H9 (cell line): ENCODE measurements around the gene ZNF512B. TPM values are rescaled to one million over a fixed set of nuclear protein-coding genes. Genes with fewer than 3 reads are reported as not detected.

ENCODE experiments used
- DNase-seq: peaks from one replicate; pipeline ENCODE4 v3.0.0-alpha.2; 2017
- H2AFZ ChIP-seq: one replicate; pipeline ENCODE4 v1.6.1; 2013; ENCODE audit warnings: mild to moderate bottlenecking, low read length, control low read depth, moderate library complexity
- H2AK5ac ChIP-seq: 2 replicates; pipeline ENCODE4 v1.6.1; 2013; ENCODE audit warnings: low read length, control low read depth, mixed read lengths; ENCODE audit not compliant: insufficient read length
- H2BK120ac ChIP-seq: one replicate; pipeline ENCODE4 v1.6.1; 2013; ENCODE audit warnings: low read depth, mild to moderate bottlenecking, low read length, control low read depth, inconsistent platforms; ENCODE audit not compliant: poor library complexity, severe bottlenecking
- H2BK12ac ChIP-seq: 2 replicates; pipeline ENCODE4 v1.6.1; 2013; ENCODE audit warnings: low read length, control low read depth, mixed read lengths, low read depth; ENCODE audit not compliant: insufficient read length
- H2BK15ac ChIP-seq: 2 replicates; pipeline ENCODE4 v1.6.1; 2013; ENCODE audit warnings: low read depth, low read length, control low read depth
- H2BK20ac ChIP-seq: one replicate; pipeline ENCODE4 v1.6.1; 2013; ENCODE audit warnings: low read depth, mild to moderate bottlenecking, low read length, control low read depth, inconsistent platforms; ENCODE audit not compliant: poor library complexity, severe bottlenecking
- H2BK5ac ChIP-seq: 2 replicates; pipeline ENCODE4 v1.6.1; 2013; ENCODE audit warnings: low read length, control low read depth, mixed read lengths; ENCODE audit not compliant: insufficient read length
- H3K14ac ChIP-seq: 2 replicates; pipeline ENCODE4 v1.6.1; 2013; ENCODE audit warnings: low read length, control low read depth; ENCODE audit not compliant: insufficient read depth
- H3K18ac ChIP-seq: 2 replicates; pipeline ENCODE4 v1.6.1; 2013; ENCODE audit warnings: low read depth, mild to moderate bottlenecking, mixed read lengths, low read length, control low read depth; ENCODE audit not compliant: insufficient read length
- H3K23ac ChIP-seq: 2 replicates; pipeline ENCODE4 v1.6.1; 2013; ENCODE audit warnings: low read length, control low read depth, mixed read lengths, low read depth; ENCODE audit not compliant: insufficient read length
- H3K23me2 ChIP-seq: 2 replicates; pipeline ENCODE4 v1.6.1; 2013; ENCODE audit warnings: low read depth, mild to moderate bottlenecking, mixed read lengths, low read length, control low read depth; ENCODE audit not compliant: insufficient read length, poor library complexity, severe bottlenecking
- H3K27ac ChIP-seq: 2 replicates; pipeline ENCODE4 v1.5.1; 2013; ENCODE audit warnings: low read length, control low read depth, mixed read lengths, low read depth; ENCODE audit not compliant: insufficient read length
- H3K27me3 ChIP-seq: 2 replicates; pipeline ENCODE4 v1.6.1; 2013; ENCODE audit warnings: low read length, control low read depth, inconsistent platforms; ENCODE audit not compliant: insufficient read depth
- H3K4ac ChIP-seq: 2 replicates; pipeline ENCODE4 v1.6.1; 2013; ENCODE audit warnings: low read depth, mild to moderate bottlenecking, control low read depth, inconsistent platforms, low read length, moderate library complexity
- H3K4me1 ChIP-seq: 2 replicates; pipeline ENCODE4 v1.6.1; 2013; ENCODE audit warnings: low read length, control low read depth, inconsistent platforms; ENCODE audit not compliant: insufficient read depth
- H3K4me2 ChIP-seq: 2 replicates; pipeline ENCODE4 v1.6.1; 2013; ENCODE audit warnings: low read length, control low read depth, mixed read lengths; ENCODE audit not compliant: insufficient read length, insufficient read depth
- H3K56ac ChIP-seq: 2 replicates; pipeline ENCODE4 v1.6.1; 2013; ENCODE audit warnings: low read depth, mild to moderate bottlenecking, mixed read lengths, low read length, control low read depth; ENCODE audit not compliant: insufficient read length
- H3K79me1 ChIP-seq: 2 replicates; pipeline ENCODE4 v1.6.1; 2013; ENCODE audit warnings: low read depth, mild to moderate bottlenecking, moderate library complexity, low read length, control low read depth, inconsistent platforms; ENCODE audit not compliant: insufficient read depth, poor library complexity, severe bottlenecking
- H3K79me2 ChIP-seq: 2 replicates; pipeline ENCODE4 v1.6.1; 2013; ENCODE audit warnings: low read length, control low read depth, inconsistent platforms; ENCODE audit not compliant: insufficient read depth
- H3K9ac ChIP-seq: 2 replicates; pipeline ENCODE4 v1.6.1; 2013; ENCODE audit warnings: low read length, control low read depth, mixed read lengths; ENCODE audit not compliant: insufficient read length; ENCODE audit errors: extremely low read depth
- H3K9me3 ChIP-seq: one replicate; pipeline ENCODE4 v1.6.1; 2013; ENCODE audit warnings: low read depth, low read length, inconsistent platforms; ENCODE audit not compliant: control insufficient read depth
- H3T11ph ChIP-seq: one replicate; pipeline ENCODE4 v1.6.1; 2013; ENCODE audit warnings: mild to moderate bottlenecking, low read length, control low read depth, inconsistent platforms
- H4K20me1 ChIP-seq: one replicate; pipeline ENCODE4 v1.6.1; 2013; ENCODE audit not compliant: control insufficient read depth, insufficient read length, insufficient read depth
- H4K5ac ChIP-seq: 2 replicates; pipeline ENCODE4 v1.6.1; 2013; ENCODE audit warnings: low read depth, mild to moderate bottlenecking, mixed read lengths, low read length, control low read depth; ENCODE audit not compliant: insufficient read length
- H4K8ac ChIP-seq: replicated peaks from 2 replicates; pipeline ENCODE4 v1.6.1; 2013; ENCODE audit warnings: low read length, control low read depth, mixed read lengths, low read depth; ENCODE audit not compliant: insufficient read length
- H4K91ac ChIP-seq: 2 replicates; pipeline ENCODE4 v1.6.1; 2013; ENCODE audit warnings: low read depth, mild to moderate bottlenecking, moderate library complexity, mixed read lengths, low read length, control low read depth; ENCODE audit not compliant: insufficient read length
- H3K27ac Mint-ChIP-seq, 3 experiments: 2 replicates in 2 of 3; 3 replicates in 1 of 3; pipeline ENCODE4 v1.8.0; 2020 to 2021; ENCODE audit warnings: mixed read lengths in 3 of 3, mild to moderate bottlenecking in 1 of 3, moderate library complexity in 1 of 3
- H3K27me3 Mint-ChIP-seq: 2 replicates; pipeline ENCODE4 v1.8.0; 2021; ENCODE audit warnings: low read depth, mild to moderate bottlenecking, moderate library complexity, mixed read lengths
- H3K36me3 Mint-ChIP-seq, 3 experiments: 2 replicates in 2 of 3; 3 replicates in 1 of 3; pipeline ENCODE4 v1.8.0; 2020 to 2021; ENCODE audit warnings: low read depth in 3 of 3, mixed read lengths in 3 of 3; ENCODE audit not compliant: insufficient read depth in 1 of 3
- H3K4me1 Mint-ChIP-seq, 2 experiments: 2 replicates each; pipeline ENCODE4 v1.8.0; 2020; ENCODE audit warnings: mixed read lengths in 2 of 2
- H3K4me3 Mint-ChIP-seq, 2 experiments: 2 replicates in 1 of 2; 3 replicates in 1 of 2; pipeline ENCODE4 v1.8.0; 2020 to 2021; ENCODE audit warnings: mild to moderate bottlenecking in 2 of 2, mixed read lengths in 2 of 2, moderate library complexity in 1 of 2
- H3K9me3 Mint-ChIP-seq, 2 experiments: 2 replicates in 1 of 2; 3 replicates in 1 of 2; pipeline ENCODE4 v1.8.0; 2020; ENCODE audit warnings: mild to moderate bottlenecking in 2 of 2, mixed read lengths in 2 of 2, moderate library complexity in 1 of 2
- CTCF ChIP-seq: fragments of 200-600 bp; sonication (generic); conservative IDR thresholded peaks from 3 replicates; pipeline ENCODE4 v1.8.0; 2021; ENCODE audit warnings: antibody characterized with exemption, mild to moderate bottlenecking
- WGBS: extraction: QIAGEN DNeasy Blood & Tissue Kit; methylation state at CpG from one replicate; pipeline ENCODE4 v1.1.7; 2013; ENCODE audit warnings: missing lambda C conversion rate, low lambda C conversion rate, mixed read lengths; ENCODE audit not compliant: insufficient read length; ENCODE audit errors: extremely low coverage; 5-methylcytosine and 5-hydroxymethylcytosine counted together
- total RNA-seq: library from RNA; stranded (reverse); gene quantifications from 2 replicates; pipeline ENCODE4 v1.2.1, GENCODE V29; 2021

The ZNF512B gene
- total RNA-seq, 1 experiment from 2014 or later = 46.0 TPM

GRCh38 chr20:63951398-63952209 is 18.1 kb downstream of the ZNF512B start:
- Histone ChIP-seq H3K79me2 (peaks cover 19% of the 10 kb centered on the region; the same call in 1 of the 2 replicates), H2BK5ac (no peak overlapping the region), H3T11ph (no peak overlapping the region), H4K91ac (no peak overlapping the region), H3K23me2 (peaks cover 5% of the 10 kb centered on the region), H3K23ac (no peak overlapping the region), H3K9me3 (no peaks in the 10 kb centered on the region), H2AK5ac (no peak overlapping the region), H3K18ac (no peak overlapping the region), H2BK120ac (no peak overlapping the region), H4K5ac (no peak overlapping the region), H3K79me1 (peaks cover 2% of the 10 kb centered on the region), H2AFZ (no peak overlapping the region), H2BK15ac (no peak overlapping the region), H3K9ac (no peak overlapping the region), H3K4me2 (no peak overlapping the region), H3K27me3 (no peaks in the 10 kb centered on the region), H2BK12ac (no peak overlapping the region), H3K27ac (no peak overlapping the region), H3K4ac (no peak overlapping the region), H3K4me1 (no peaks in the 10 kb centered on the region), H4K20me1 (peaks cover 3% of the 10 kb centered on the region), H3K56ac (no peak overlapping the region), H2BK20ac (no peak overlapping the region), H3K14ac (no peak overlapping the region), H4K8ac (no peak overlapping the region)
- WGBS = no CpG with 5 or more reads among the region's 17 CpGs
- H3K27me3 Mint-ChIP-seq = no peaks in the 10 kb centered on the region
- H3K9me3 Mint-ChIP-seq = peaks cover 4 to 7% of the 10 kb centered on the region in 2 experiments; a peak in 3 of 5 replicates
- DNase-seq = no peak
- no peak overlapping the region for H3K27ac Mint-ChIP-seq
- H3K36me3 Mint-ChIP-seq = peaks cover 3 to 16% (median 14%) of the 10 kb centered on the region in 3 experiments
- peaks cover 27 to 31% of the 10 kb centered on the region in 2 experiments for H3K4me1 Mint-ChIP-seq
- no peak for TF ChIP-seq CTCF
- H3K4me3 Mint-ChIP-seq = no peak overlapping the region
